GM19395 (cell line): ENCODE measurements around the gene XBP1.
"Not testable (repeated sequence)": the region's sequence is repeated elsewhere in the genome, so short reads cannot be mapped to it uniquely, and the experiment has no call there.

Source experiments
- ATAC-seq: cut with Tn5 transposase; IDR thresholded peaks from one replicate; pipeline ENCODE4 v1.9.1; 2021; ENCODE audit warnings: mild to moderate bottlenecking, moderate library complexity; ENCODE audit not compliant: unreplicated experiment

The XBP1 gene

GRCh38 chr22:28800308-28801041 lies at the start of gene XBP1:
Gene XBP1, minus strand, starts transcription at chr22:28800569.
- peak; percentile 81 for ATAC-seq

- no peak for ATAC-seq
Measured at GRCh38 chr22:28846994-28847393, 46.6 kb upstream of the XBP1 start.

- ATAC-seq, result not testable (repeated sequence)
Measured at GRCh38 chr22:28844277-28844676, 43.9 kb upstream of the XBP1 start.

GRCh38 chr22:28843633-28844032 lies 43.3 kb upstream of the XBP1 start:
- ATAC-seq, result no peak

- ATAC-seq, result no peak
Measured at GRCh38 chr22:28841111-28841510, 40.7 kb upstream of the XBP1 start.

- no peak for ATAC-seq
Measured at GRCh38 chr22:28838971-28839370, 38.6 kb upstream of the XBP1 start.

- no peak for ATAC-seq
Measured at GRCh38 chr22:28837640-28838039, 37.3 kb upstream of the XBP1 start.

- no peak for ATAC-seq
Measured at GRCh38 chr22:28835630-28836189, 35.3 kb upstream of the XBP1 start.

GRCh38 chr22:28833276-28833923 lies 33.0 kb upstream of the XBP1 start:
- ATAC-seq, result no peak

- no peak for ATAC-seq
Measured at GRCh38 chr22:28832731-28833130, 32.4 kb upstream of the XBP1 start.

- ATAC-seq, result no peak
Measured at GRCh38 chr22:28831140-28832072, 31.0 kb upstream of the XBP1 start.

- no peak for ATAC-seq
Measured at GRCh38 chr22:28830441-28830840, 30.1 kb upstream of the XBP1 start.

GRCh38 chr22:28829358-28830181 lies 29.2 kb upstream of the XBP1 start:
- ATAC-seq, result no peak

GRCh38 chr22:28826921-28827320 lies 26.6 kb upstream of the XBP1 start:
- no peak for ATAC-seq

GRCh38 chr22:28826430-28826829 lies 26.1 kb upstream of the XBP1 start:
- ATAC-seq, result not testable (repeated sequence)

- ATAC-seq, result not testable (repeated sequence)
Measured at GRCh38 chr22:28824455-28824854, 24.1 kb upstream of the XBP1 start.

- no peak for ATAC-seq
Measured at GRCh38 chr22:28822930-28823551, 22.7 kb upstream of the XBP1 start.

GRCh38 chr22:28821452-28821851 lies 21.1 kb upstream of the XBP1 start:
- no peak for ATAC-seq

GRCh38 chr22:28820885-28821284 lies 20.5 kb upstream of the XBP1 start:
- ATAC-seq, result no peak
